GM19467 (cell line): Measurements from ENCODE around the gene RECK.
A peak's percentile ranks its signal among the peaks of the same experiment; 100 is the strongest.
"Not testable (repeated sequence)": the region's sequence is repeated elsewhere in the genome, so short reads cannot be mapped to it uniquely, and the experiment has no call there.

ENCODE experiments used
- ATAC-seq: cut with Tn5 transposase; IDR thresholded peaks from one replicate; pipeline ENCODE4 v1.9.1; 2021; ENCODE audit warnings: mild to moderate bottlenecking, moderate library complexity; ENCODE audit not compliant: unreplicated experiment

Gene RECK

GRCh38 chr9:36152741-36153438, 116.2 kb downstream of the RECK start:
- no peak for ATAC-seq

- ATAC-seq = no peak
These were observed 117.0 kb downstream of the RECK start for GRCh38 chr9:36153746-36154145.

- ATAC-seq = no peak
These were observed 117.7 kb downstream of the RECK start for GRCh38 chr9:36154331-36154952.

GRCh38 chr9:36156116-36156515, 119.4 kb downstream of the RECK start:
- ATAC-seq = no peak

GRCh38 chr9:36158122-36158521, 121.4 kb downstream of the RECK start:
- no peak for ATAC-seq

GRCh38 chr9:36158917-36159316, 122.2 kb downstream of the RECK start:
- no peak for ATAC-seq

- not testable (repeated sequence) for ATAC-seq
These were observed 122.8 kb downstream of the RECK start for GRCh38 chr9:36159509-36159908.

GRCh38 chr9:36160126-36160525, 123.4 kb downstream of the RECK start:
- ATAC-seq = not testable (repeated sequence)

GRCh38 chr9:36161187-36161586, 124.5 kb downstream of the RECK start:
- no peak for ATAC-seq

- no peak for ATAC-seq
These were observed 125.6 kb downstream of the RECK start for GRCh38 chr9:36162211-36162738.

- no peak for ATAC-seq
These were observed 126.5 kb downstream of the RECK start for GRCh38 chr9:36163049-36163785.

- no peak for ATAC-seq
These were observed 127.1 kb downstream of the RECK start for GRCh38 chr9:36163786-36164170.

- ATAC-seq = no peak
These were observed 127.7 kb downstream of the RECK start for GRCh38 chr9:36164372-36164771.

- ATAC-seq = no peak
These were observed 128.3 kb downstream of the RECK start for GRCh38 chr9:36164989-36165388.

- no peak for ATAC-seq
These were observed 129.1 kb downstream of the RECK start for GRCh38 chr9:36165826-36166167.

GRCh38 chr9:36166168-36166927, 129.6 kb downstream of the RECK start:
- ATAC-seq = peak; percentile 82

GRCh38 chr9:36169166-36169565, 132.5 kb downstream of the RECK start, which contains the start of gene CCIN:
Gene CCIN, plus strand, starts transcription at chr9:36169388. Its CDS starts 115 bp downstream, at chr9:36169503.
- no peak for ATAC-seq

GRCh38 chr9:36169708-36170107, 133.0 kb downstream of the RECK start:
- ATAC-seq = no peak

- ATAC-seq = no peak
These were observed 133.8 kb downstream of the RECK start for GRCh38 chr9:36170531-36170930.

GRCh38 chr9:36173861-36174260, 137.1 kb downstream of the RECK start:
- no peak for ATAC-seq
